Stimulated activated CD4-positive, alpha-beta T cell treated with anti-CD3 and anti-CD28 coated beads, TNF-alpha, amount 100 ng/mL, for 1 hour (primary cell): ENCODE data around the gene SMIM36.
"Not testable (repeated sequence)": the region's sequence is repeated elsewhere in the genome, so short reads cannot be mapped to it uniquely, and the experiment has no call there.

Source experiments
- DNase-seq, 3 donors: peaks; one replicate each; pipeline ENCODE4 v3.0.0-alpha.2; 2020; ENCODE audit warnings: low read depth in 3 of 3, low spot score in 1 of 3

The SMIM36 gene

DNA sequence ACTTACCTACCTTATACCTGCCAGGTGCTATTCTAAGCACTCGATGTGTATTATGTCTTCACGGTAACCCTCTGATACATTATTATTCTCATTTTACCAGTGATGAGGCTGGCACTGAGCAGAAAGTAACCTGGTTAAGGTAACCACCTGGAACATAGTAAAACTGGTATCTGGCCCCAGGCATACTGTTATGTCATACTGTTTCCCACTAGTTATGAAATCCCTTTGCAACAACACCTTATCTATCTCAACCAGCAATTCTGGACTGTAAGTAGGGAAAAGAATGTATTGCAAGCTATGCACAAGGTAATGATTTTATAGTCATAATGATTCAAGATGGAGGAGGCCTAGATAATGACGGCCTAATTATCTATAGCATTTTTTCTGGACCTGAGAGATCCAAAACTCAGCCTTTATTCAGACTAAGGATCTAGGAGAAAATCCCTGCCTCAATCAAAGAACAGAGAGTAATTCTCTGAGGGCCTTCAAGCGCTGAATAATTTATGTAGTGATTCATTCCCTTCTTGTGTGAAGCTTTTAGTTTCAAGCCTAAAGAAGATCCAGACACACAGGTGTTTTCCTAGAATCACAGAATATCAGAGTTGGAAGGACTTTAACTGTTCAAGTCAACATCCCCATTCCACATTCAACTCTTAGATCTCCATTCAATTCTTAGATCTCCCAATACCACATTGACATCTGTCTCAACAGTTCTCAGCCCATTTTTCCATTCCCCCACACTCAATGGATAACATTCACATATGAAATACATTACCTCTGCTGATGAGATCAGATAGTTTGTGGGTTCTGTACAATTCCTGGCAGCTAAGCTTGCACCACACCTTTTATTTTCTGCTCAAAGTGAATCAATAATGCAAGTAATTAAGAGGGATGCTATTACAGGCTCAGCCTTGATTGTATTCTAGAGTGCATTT lies 74.8 kb downstream of the SMIM36 start:
- DNase-seq, result no peak

- DNase-seq, result no peak
These were observed 75.8 kb downstream of the SMIM36 start for GRCh38 chr17:55435408-55435807.

GRCh38 chr17:55434721-55435120 lies 76.5 kb downstream of the SMIM36 start:
- no peak for DNase-seq

DNA sequence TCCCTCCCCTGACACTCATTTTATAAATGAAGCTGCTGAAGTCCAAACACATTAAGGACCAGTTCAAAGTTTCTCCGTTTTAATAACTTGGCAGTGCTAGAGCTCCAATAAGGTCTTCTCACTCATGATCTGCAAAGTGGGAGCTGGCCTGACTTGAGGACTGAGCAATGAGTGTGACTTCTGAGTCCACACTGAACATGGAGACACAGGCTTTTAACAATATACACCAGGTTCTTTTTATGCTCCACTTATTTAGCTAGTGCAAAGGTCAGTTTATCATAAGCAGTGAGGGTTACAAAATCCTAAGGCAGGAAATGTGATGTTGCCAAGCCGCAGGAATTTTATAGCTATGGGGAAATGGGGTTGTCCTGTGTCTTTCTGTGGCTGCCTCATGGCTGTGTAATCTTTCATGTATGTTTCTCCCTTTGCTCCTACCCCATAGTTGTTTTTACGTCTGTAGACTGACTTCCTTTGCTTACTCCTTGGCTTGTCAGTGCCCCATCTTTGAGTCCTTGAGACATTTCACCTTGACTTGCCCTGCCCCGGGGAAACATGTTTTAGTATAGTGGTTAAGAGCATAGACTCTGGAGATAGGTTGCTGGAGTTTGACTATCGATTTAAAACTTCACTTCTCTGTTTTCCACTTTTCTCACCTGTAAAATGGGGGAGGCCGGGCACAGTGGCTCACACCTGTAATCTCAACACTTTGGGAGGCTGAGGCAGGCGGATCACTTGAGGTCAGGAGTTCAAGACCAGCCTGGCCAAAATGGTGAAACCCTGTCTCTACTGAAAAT lies 77.4 kb downstream of the SMIM36 start:
- DNase-seq, result no peak

GRCh38 chr17:55433029-55433628 lies 78.1 kb downstream of the SMIM36 start:
- no peak for DNase-seq

DNA sequence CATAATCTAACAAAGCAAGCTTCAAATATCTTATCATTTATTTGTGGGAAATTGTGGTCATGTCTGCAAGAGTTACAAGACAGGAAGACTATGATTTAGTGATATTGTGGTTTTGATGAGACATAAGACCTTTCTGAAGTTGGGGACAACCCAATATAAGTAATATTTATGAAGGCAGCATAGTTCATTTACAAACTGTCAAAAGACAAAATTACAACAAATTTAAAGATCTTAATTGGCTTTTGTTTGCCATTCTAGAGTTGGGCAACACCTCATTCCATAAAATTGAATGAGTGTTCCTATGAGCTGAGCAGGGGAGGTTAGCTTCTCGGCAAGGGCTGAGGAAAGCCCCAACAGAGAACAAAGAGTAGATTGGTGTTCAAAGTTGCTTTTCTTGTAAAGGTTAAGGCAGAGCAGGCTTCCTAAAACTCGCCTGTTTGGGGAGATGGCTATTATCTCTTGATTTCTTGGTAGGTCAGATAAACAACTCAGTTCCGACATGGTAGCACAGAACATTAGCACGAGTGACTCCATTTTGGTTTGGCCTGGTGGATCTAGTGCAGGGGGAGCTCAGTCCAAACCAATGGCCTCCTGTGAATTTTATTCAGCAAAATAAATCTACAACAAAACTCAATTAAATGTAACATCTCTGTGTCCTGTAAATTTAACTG lies 78.8 kb downstream of the SMIM36 start:
- no peak for DNase-seq

DNA sequence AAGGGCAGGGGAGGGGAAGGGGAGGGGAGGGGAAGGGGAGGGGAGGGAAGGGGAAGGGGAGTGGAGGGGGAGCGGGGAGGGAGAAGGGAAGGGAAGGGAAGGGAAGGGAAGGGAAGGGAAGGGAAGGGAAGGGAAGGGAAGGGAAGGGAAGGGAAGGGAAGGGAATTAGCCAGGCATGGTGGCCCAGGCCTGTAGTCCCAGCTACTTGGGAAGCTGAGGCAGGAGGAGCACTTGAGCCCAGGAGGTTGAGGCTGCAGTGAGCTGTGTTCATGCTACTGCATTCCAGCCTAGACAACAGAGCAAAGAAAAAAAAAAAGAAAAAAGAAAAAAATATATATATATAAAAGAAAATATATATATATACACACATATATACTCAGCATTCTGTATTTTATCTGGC lies 79.3 kb downstream of the SMIM36 start:
- DNase-seq, result not testable (repeated sequence)

GRCh38 chr17:55430541-55431288 lies 80.5 kb downstream of the SMIM36 start:
- no peak for DNase-seq

- DNase-seq, result no peak
These were observed 83.7 kb downstream of the SMIM36 start for GRCh38 chr17:55427587-55427882.

DNA sequence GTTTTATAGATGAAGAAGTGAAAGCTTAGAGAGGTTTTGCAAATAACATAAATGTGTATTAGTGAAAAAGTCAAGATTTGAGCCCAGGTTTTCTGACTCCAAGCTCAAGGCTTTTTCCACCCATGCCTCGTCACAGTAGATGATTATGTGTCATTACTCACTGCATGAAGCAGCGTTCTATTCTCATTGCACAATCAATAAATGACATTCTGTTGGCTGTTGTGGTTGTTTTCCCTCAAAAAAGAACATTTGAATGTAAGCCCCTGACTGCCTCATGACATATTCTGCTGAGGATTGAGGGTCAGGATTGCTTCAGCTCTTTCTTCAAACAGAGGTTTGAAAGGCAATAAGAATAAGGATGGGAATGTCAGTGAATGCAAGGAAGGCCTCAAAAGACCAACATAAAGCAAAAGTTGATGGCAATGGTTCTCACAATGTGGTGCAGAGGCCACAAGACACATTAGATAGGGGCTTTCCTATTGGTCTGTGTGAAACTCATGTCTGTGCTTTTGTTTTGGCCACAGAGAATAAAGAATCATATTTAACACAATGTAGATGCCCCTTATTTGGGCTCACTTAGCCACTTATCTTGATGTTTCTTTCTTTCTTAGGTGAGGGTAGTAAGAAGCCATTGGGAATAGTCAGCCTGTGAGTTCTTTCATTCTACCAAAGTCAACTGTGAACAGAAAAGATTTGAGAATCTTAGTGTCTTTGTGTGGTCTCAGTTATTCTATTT lies 84.2 kb downstream of the SMIM36 start:
- DNase-seq, result no peak

DNA sequence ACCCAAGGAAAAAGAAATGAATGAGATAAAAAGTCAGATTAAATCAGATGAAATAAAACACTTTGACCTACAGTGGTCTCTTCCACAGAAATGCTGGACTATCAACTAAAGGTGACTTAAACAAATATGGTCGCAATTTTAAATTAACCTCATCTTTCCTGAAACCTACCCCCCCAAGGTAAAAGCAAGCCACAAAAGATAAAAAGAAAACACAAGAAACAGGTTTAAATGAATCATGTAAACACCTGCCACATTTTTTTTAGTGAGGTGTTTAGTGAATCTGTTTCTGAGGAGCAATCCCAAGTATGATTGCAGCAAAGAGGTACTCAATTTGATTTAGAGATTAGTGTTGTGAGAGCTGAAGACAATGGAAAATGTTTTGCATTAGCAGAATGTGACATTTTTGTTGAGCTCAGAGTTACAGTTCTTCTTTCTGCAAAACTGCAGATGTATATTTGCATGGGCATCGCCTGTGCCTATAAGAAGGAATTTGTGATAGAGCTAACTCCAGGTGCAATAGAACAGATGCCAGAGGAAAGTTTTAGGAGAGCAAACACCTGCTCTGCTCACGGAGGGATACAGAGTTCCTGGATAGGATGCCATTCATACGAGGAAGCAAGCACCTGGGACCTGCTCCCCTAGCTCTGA lies 86.2 kb downstream of the SMIM36 start:
- no peak for DNase-seq

GRCh38 chr17:55423535-55423934 lies 87.7 kb downstream of the SMIM36 start:
- no peak for DNase-seq

- DNase-seq, result not testable (repeated sequence)
These were observed 88.5 kb downstream of the SMIM36 start for GRCh38 chr17:55422828-55423164.

GRCh38 chr17:55421179-55421934 lies 89.9 kb downstream of the SMIM36 start, which contains the start of gene MMD:
Gene MMD, minus strand, starts transcription at chr17:55421835. Its CDS starts 140 bp downstream, at chr17:55421695.
- no peak for DNase-seq

DNA sequence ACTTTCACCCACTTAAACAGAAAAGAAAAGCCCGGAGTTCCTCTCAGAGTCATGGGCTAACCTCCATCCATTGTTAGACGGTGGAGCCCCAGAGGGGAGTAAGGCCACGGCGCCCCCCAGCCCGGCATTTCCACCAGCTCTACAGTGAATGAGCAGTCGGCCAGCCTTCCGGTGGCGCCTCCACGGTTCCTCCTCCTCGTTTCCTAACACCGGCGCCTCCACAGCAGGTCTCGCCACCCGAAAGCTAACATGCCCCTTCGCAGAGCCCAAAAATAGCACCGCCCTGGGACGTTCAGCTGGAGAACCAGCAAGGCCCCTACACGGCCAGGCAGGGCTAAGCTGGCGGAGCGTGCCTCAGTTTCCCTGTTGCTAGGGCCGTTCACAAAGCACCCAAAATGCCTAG lies 90.5 kb downstream of the SMIM36 start:
- DNase-seq, result peak in 2 of 3 donors; percentile 6 to 18

- DNase-seq, result no peak
These were observed 91.0 kb downstream of the SMIM36 start for GRCh38 chr17:55420067-55420775.

DNA sequence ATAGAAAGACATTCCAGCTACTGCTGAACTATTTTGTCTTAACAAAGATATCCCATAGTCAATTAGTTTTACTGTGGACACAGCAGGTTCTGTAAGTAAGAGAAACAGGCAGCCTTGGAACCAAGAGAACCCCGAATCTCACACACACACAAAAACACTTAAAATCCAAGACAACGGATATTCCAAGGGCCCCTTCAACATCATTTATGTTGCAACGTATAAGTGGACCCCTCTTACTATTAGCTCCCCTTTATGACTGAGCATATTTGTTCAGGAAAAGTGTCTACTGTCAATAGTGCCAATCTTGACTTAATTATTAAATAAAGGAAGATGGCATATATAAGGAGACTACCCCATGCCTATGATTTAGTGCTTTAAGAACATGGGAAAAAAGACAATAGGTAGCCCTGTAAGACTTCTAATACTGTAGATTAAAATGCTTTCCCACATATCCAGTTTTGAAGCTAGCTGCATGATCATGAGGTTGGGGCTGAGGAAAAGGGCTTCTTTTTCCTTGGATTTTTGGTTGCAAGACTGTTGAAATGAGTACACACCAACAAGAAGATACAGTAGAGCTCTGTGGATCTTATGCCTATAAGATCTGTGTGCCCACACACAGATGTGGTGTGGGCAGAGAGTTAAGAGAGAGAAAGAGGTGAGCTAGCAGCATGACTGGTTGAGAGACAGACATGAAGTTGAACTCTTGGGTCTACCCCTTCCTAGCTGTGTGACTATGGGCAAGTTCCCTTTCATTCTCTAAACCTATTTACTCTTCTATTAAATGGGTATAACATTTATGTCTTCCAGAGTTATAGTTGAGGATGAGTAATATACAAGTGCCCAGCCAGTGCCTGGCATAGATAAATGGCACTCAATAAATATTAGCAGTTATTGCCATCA lies 92.6 kb downstream of the SMIM36 start:
- DNase-seq, result no peak
